ENCODE measurements around the gene RGS8.

DNA sequence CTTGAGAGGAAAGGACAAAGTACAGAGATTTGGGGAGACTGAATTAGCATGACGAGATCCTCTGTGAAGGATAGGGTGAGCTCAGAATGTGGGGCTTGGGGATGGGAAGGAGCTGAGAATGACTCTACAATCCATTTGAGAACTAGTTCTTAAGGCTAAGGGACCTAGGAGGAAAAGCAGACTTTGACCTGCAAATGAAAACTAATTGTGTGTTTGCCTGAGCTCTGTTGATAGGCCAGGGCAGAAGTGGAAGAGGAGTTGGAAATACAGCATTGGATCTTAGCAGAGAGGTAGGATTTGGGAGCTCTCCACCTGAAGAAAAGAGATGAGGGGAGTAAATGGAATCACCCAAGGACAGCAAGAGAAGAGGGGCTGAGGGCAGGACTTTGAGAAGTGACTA is 2.1 kb upstream of the RGS8 start:
- TF ChIP-seq SUZ12 (IDR thresholded peaks at IDR 0.05; ENCODE audit: extremely low read depth, insufficient read depth, insufficient read length): no peak
- no peak for TF ChIP-seq ZNF274 (IDR thresholded peaks at IDR 0.05; ENCODE audit: low read depth, low read length)
- TF ChIP-seq YY1 (IDR thresholded peaks at IDR 0.05; ENCODE audit: insufficient read depth, insufficient read length): no peak

All from NT2/D1 (cell line).